ENCODE measurements around the gene TRAPPC10.
"Not testable (repeated sequence)": the region's sequence is repeated elsewhere in the genome, so short reads cannot be mapped to it uniquely, and the experiment has no call there.

Gene TRAPPC10

DNA sequence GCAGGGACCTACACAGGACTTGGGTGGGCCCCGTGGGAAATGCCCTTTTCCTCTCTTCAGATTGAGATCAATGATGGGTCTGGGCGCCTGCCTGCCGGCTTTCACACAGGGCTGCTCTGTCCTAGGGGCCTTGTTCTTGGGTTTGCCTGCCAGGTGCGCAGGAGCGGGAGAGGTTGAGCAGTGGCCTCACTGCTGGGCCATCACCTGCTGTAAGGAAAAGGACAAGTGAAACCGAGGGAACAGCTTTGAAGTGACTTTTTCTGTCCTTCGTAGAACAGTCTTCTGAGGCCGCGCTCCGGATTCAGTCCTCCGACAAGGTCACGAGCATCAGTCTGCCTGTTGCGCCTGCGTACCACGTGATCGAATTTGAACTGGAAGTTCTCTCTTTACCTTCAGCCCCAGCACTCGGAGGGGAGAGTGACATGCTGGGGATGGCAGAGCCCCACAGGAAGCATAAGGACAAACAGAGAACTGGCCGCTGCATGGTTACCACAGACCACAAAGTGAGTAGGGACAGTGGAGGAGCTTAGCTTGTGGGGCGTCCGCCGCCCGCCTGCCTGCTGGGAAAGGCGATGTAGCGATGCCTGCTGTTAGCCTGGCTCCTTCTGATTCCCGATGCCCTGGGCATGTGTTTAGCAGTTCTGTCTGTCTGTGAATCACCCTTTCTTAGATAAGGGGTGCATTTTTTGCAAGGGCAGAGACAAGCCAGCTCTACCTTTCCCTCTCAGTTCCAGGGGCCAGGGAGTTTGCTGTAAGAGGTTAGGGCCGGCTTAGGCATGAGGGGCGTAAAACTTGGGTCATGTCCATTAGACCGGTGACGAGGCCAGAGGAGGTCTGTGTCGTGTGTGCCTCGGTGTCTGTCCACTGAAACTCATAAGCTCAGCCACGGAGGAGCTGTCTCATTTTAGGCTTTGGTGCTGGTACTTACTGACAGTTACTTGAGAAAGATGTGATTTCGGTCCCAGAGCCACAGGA is 75.6 kb downstream of the TRAPPC10 start:
- DNase-seq (ENCODE audit: low read depth in 3 of 3): no peak

DNA sequence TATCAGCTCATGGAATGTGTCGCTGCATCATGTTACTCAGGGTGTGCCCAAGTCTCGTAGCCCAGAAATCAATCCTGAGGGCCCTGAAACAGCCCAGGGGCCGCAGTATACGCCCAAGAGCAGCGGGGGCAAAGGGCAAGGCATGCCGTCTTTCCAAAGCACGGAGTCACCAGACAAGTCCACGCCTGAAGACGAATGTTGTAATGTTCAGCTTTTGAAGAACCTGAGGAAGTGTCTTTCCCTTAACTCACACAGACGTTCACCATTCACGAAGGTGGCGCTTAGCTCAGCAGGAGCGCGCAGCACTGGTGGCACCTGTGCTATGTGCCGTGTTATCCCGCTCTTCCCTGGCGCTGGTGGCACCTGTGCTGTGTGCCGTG is 76.3 kb downstream of the TRAPPC10 start:
- DNase-seq (ENCODE audit: low read depth in 3 of 3): no peak

DNA sequence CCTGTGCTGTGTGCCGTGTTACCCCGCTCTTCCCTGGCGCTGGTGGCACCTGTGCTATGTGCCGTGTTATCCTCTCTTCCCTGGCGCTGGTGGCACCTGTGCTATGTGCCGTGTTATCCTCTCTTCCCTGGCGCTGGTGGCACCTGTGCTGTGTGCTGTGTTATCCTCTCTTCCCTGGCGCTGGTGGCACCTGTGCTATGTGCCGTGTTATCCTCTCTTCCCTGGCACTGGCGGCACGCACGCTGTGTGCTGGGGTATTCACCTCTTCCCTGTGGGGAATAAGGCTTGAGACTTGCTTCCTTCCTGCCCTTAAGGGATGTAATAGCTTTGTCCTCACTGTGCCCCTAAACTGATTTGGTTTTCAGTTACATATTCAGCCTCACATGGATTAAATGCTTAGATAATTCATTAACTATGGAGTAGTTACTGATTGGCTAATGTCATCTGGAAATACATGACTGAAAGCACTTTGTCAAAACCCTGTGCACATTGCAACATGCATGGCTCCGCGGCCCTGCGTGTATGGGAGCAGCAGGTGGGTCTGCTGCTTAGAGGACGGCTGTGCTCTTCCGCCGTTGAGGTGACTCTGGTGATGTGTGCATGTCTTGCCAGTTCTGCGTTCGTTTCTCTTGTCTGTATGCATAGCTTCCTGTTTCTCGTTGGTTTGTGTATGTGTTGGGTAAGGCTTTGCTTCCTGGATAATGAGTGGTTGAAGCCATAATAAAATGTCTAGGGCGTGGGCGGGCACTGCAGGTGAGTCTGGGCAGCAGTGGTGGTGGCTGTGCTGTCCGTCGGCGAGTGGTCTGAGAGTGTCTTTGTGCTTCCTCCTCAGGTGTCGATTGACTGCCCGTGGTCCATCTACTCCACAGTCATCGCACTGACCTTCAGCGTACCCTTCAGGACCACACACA is 77.1 kb downstream of the TRAPPC10 start:
- no peak for DNase-seq (ENCODE audit: low read depth in 3 of 3)

DNA sequence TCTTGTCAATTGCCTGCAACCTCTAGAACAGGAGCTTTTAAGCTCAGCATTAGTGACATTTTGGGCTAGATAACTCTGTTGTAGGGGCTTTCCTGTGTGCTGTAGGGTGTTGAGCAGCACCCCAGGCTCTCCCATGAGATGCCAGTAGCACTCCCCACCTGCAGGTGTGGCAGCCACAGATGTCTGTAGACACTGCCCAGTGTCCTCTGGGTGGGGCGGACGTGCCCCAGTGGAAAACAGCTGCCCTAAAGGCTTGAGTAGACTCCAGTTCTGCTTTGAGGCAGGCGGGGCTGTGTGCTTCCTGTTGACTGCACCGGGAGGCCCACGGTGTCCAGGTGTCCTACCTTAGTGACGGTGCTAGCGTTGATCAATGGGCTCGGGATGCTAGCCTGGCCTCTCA is 78.2 kb downstream of the TRAPPC10 start:
- DNase-seq (ENCODE audit: low read depth in 3 of 3): no peak

DNA sequence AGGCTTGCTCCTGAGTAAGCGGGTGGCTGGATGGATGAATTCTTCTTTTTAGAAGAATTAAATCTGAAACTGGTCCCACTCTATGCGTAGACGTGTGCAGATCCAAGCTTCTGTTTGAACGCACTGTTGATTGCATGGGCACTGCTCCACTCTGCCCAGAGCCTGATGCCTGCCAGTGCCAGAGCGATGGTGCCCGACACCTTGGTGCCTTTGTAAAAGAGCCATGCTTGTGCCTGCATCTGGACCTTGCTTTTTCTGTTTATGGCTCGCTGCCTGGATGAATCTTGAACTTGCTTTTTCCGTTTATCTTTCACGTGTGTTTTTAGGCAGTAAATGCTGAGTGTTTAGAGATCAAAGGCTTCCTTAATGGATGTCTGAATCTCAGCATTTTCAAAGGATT is 80.1 kb downstream of the TRAPPC10 start:
- no peak for DNase-seq (ENCODE audit: low read depth in 3 of 3)

DNA sequence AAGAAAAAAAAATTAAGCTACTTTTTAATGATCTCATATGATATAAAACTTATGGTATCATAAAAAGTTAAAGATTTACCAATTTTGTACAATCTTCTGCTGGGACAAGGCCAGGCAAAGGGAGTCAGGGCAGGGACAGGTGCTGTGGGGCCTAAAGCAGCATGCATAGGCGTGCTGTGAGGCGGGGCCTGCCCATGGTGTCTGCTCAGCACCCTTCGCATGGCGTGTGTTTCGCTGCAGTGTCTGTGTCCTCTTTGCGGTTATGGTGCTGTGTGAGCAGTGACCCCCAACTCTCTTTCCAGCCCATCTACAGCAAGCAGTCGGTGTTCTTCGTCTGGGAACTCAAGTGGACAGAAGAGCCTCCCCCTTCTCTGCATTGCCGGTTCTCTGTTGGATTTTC is 81.7 kb downstream of the TRAPPC10 start:
- DNase-seq (ENCODE audit: low read depth in 3 of 3): no peak

DNA sequence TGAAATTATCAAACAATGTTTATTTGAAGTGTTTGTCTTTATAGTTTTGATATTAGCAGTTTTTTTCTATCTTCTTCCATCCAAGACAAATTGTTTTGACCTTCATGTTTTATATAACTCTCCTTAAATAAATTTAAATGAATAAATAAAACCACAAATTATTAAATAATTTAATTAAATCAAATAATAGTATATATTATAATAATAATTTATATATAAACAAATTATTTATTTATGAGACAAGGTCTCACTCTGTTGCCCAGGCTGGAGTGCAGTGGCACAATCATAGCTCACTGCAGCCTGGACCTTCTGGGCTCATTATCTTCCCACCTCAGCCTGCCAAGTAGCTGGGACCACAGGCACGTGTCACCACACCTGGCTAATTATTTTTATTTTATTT is 82.7 kb downstream of the TRAPPC10 start:
- DNase-seq (ENCODE audit: low read depth in 3 of 3): no peak

DNA sequence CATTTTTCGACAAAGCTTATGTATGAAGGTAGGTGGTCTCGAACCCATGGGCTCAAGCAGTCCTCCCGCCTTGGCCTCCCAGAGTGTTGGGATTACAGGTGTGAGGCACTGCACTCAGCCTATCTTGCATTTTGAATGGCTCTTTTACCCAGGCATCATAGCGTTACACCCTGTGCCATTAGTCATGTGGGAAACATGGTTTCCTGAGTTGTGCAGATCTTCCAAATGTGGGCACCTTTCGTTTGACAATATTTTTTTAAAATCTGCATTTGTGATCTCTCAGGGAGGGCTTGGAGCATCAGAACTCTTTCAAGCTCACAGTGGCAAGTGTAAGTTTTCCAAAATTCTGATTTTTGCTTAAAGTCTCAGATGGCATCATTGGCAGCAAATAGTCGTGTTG is 86.4 kb downstream of the TRAPPC10 start:
- DNase-seq (ENCODE audit: low read depth in 3 of 3): not testable (repeated sequence)

DNA sequence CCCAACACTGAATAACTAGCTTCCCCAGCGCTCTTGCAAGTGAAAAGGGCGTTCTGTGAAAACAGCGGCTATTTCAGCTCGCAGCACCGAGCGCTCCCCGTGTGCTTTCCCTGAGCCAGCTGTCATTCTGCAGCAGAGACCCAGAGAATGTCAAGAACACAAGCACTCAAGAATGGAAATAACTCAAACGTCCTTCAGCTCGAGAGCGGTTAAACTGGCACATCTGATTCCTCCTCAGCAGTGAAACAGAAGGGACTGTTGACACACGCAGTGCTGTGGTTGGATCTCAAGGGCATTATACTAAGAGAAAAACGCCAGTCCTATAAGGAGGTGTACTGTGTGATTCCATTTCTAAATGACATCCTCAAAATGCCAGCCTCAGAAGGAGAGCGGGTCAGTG is 86.9 kb downstream of the TRAPPC10 start:
- not testable (repeated sequence) for DNase-seq (ENCODE audit: low read depth in 3 of 3)

DNA sequence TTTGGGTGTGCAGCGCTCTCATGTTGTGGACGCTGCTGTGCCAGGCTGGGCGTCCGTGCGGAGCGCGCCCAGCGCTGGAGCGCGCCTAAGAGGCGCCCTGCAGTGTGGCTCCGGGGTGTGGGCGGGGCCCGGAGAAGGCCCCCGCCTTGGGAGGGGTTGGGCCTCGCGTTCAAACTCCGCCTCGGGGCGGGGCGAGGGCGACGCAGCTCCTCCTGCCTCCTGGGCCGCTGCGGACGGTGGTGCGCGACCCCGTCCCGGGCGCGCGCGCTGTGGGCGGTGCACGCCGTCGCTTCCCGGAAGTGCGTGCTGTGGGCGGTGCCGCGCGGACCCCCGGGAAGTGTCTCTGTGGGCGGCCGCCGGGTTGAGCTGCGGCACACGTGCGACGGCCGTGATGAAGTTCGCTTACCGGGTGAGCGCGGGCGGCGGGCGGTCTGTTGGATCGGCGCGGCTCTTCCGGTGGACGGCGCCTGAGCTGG is 95.0 kb downstream of the TRAPPC10 start, which contains the start of gene PWP2:
PWP2 (plus strand) TSS at position 374 of the 476 bp plus-strand sequence; CDS start at position 392, 18 bp downstream.
- peak in 1 of 3 donors; percentile 33 for DNase-seq (ENCODE audit: low read depth in 3 of 3)

DNA sequence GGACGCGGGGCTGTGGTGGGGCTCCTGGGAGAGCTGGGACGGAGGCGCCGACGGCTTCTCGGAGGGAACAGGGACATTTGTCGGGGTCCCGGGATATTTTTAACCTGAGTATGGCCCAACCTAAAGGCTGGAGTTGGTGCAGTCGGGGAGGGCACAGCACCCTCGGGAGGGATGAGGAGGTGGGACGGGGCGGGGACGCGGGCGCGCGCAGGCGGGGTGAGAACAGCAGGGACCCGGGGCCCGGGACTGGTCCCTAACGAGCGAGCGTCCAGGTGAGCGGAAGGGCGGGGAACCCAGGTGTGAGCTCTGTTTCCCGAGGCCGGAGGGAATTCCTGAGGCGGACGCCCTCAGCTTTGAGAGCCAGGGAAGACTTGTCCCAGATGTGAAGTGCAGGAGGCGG is 95.5 kb downstream of the TRAPPC10 start:
- DNase-seq (ENCODE audit: low read depth in 3 of 3): not testable (repeated sequence)

DNA sequence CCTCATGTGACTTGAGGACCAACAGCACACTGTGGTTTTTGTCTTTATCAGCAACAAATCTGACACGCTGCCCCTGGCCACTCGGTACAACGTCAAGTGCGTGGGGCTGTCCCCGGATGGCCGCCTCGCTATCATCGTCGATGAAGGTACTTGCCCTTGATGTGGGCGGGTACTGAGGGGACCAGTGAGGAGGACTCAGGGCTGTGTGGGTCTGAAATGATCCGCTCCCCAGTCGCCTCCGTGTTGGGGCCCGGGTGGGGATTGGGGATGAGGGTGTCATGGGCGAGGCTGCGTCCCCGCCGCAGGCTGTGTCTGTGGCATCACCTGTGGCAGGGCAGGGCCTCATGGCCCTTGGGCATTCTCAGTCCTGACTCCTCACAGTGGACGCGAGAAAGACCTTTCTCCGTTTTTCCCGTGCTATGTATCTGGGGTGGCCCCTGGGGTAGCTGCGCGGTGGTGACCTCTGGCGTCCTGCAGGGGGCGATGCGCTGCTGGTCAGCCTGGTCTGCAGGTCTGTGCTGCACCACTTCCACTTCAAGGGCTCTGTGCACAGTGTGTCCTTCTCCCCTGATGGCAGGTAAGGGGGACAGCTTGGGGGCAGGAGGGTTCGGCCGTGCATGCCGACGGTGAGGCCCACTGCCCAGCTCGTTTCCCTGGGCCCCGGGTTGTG is 101.7 kb downstream of the TRAPPC10 start:
- not testable (repeated sequence) for DNase-seq (ENCODE audit: low read depth in 3 of 3)

DNA sequence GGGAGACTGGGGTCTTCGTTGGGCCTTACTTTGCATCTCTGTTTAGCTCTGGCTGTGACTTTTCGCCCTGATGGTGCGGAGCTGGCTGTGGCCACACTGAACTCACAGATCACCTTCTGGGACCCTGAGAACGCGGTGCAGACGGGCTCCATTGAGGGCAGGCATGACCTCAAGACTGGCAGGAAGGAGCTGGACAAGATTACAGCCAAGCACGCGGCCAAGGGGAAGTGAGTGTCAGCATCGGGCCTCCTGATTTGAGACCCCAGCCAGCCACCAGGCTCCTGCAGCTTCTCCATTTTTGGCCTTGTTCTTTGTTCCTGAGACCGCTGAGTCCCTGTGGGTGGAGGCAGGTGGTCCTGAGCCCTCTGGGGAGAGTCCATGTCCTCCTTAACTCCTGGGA is 110.0 kb downstream of the TRAPPC10 start:
- not testable (repeated sequence) for DNase-seq (ENCODE audit: low read depth in 3 of 3)

DNA sequence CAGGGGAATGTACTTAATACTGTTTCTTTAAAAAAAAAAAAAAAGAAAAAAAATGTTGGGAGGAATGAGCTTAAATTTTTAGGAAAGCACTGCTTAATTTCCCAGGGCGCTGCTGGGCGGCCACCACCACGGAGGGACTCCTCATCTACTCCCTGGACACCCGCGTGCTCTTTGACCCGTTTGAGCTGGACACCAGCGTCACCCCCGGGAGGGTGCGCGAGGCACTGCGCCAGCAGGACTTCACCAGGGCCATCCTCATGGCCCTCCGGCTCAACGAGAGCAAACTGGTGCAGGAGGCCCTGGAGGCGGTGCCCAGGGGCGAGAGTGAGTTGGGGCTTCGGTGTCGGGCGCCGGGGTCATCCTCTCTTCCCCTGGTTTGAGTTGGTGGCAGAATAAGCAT is 115.7 kb downstream of the TRAPPC10 start:
- not testable (repeated sequence) for DNase-seq (ENCODE audit: low read depth in 3 of 3)

DNA sequence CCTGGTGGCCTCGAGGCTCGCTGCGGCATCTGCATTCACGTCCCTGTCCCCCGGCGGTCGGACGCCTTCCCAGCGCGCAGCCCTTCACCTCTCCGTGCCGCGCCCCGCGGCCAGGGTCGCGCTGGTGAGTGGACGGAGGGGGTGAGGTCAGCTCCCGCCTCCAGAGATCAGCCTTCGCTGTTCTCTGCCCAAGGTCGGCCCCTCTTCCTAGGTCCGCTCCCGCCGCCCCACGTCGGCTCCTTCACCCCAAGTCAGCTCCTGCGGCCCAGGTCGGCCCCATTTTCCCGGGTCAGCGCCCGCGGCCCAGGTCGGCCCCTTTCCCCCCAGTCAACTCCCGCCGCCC is 121.6 kb downstream of the TRAPPC10 start:
- DNase-seq (ENCODE audit: low read depth in 3 of 3): not testable (repeated sequence)

DNA sequence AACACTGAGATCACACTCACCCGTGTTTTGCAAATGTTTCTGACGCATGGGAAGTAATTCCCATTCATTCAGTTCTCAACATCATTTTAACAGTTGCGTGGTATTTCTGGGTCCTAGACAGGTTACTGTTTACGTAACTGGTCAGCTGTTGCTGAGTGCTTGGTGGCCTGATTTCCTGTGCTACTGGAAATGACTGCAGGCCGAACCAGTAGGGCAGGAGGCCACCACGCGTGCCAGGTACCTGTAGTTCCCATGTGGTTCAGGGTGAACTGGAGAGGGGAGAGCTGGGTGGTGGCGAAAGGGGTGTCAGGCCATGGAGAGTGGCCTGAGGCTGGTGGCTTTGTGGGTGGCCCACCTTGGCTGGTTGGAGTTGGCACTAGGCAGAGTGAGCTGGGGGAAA is 122.6 kb downstream of the TRAPPC10 start:
- DNase-seq (ENCODE audit: low read depth in 3 of 3): not testable (repeated sequence)

DNA sequence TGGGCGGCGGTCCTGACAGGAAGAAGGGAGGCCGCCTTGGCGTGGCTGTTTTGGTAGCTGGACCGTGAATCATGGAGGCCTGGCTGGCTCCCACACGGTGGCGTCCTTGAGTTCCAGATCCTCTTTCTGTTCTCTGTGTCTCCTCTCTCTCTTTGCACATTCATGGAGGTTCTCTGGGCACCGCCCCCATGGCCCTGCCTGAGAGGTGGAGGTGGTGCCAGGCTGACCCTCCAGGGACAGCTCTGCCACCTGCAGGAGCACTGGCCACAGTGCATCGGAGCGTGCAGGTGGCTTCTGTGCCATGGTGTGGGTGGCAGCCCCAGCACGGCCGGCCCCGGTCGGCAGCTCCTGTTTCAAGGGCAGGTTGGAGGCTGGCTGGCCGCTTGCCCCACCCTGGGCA is 125.9 kb downstream of the TRAPPC10 start:
- not testable (repeated sequence) for DNase-seq (ENCODE audit: low read depth in 3 of 3)

DNA sequence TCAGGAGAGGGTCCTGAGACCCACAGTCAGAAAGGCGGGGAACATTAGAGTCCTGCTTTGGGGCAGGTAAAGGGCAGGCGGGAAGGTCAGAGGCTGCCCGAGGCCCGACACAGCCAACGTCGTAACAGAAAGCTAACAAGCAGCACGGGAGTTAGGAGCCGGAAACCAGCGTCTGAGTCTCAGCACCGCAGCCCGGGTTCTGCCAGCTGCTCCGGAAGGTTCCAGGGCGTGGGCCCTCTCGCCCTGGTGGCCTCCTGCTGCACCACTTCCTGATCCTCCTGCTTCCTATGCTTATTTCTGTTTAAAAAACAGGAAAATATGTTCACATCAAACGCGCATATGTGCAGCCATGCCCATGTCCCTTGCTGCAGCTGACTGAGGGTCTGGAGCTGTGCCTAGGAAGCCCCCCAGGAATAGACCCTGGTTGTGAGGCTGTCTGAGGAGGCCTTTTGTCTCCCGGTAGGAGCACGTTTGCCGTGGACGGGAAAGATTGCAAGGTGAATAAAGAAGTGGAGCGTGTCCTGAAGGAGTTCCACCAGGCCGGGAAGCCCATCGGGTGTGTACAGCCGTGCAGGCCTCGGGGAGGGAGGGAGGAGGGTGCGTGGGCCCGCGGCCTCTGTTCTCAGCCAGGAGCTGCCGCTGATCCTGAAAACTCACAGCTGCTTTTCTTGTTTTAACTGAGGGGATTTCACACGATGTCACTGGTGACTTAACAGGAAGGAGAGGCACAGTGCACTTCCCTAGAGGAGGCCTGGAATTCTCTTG is 127.9 kb downstream of the TRAPPC10 start:
- DNase-seq (ENCODE audit: low read depth in 3 of 3): not testable (repeated sequence)

DNA sequence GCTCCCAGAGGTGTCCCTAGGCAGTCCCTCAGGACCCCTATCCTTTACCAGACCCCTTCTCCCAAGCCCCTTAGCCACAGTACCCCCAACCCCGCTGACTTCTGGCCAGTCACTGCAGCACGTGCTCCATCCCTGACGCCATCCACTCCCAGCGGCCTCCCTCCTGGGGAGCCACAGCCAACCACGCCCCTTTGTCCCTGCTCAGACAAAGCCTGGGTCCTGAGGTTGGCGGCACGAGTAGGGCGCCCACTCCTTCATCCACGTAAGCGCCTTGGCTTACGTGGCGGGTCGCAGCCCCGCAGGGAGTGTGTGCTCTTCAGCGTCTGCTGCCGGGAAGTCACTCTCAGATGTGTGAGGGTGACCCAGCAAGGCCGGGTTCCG is 128.4 kb downstream of the TRAPPC10 start:
- DNase-seq (ENCODE audit: low read depth in 3 of 3): not testable (repeated sequence)

DNA sequence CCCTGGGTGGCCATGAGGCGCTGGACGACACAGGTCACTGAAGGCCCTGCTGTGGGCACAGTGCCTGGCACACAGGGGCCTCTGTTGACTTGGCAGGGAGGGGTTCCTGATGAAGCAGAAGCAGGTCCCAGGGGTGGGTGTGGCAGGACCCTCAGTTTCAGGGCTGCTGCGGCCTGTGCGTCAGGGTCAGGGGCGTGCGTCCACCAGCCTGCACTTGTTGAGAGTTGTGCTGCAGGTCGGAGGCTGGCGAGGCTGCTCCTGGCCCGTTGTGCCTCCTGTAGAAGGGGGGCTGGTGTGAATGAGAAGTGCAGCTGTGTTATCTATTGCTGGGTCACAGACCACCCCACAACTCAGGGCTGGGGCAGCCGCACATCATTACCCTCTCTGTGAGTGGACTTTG is 130.4 kb downstream of the TRAPPC10 start:
- not testable (repeated sequence) for DNase-seq (ENCODE audit: low read depth in 3 of 3)

DNA sequence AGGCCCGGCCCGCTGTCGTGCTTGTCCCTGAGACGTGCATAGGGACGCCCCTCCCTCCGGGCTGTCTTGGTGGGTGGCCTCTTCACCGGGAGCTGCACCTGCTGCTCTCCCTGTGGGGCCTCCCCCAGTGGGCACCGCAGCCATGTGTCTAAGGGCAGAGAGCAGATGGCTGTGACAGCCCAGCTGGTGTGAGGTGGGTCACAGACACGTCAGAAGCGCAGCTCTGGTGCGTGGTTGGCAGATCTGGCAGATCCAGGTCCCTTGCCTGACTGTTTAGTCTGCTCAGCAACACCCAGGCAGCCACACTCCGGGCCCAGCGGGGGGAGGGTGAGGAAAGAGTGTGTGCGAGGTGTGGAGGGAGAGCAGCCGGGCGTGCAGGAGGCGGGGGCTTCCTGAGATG is 131.3 kb downstream of the TRAPPC10 start:
- DNase-seq (ENCODE audit: low read depth in 3 of 3): not testable (repeated sequence)

Measured in stimulated activated CD4-positive, alpha-beta T cell treated with anti-CD3 and anti-CD28 coated beads, TNF-alpha, amount 100 ng/mL, for 48 hours (primary cell).